ENCODE results near the gene SPI1. TPM values are rescaled to one million over a fixed set of nuclear protein-coding genes. Genes with fewer than 3 reads are reported as not detected.

The SPI1 gene
- polyA plus RNA-seq, 2 of the 4 experiments (the other 2 are of a cell fraction), result 0.14 TPM; not detected in 1

DNA sequence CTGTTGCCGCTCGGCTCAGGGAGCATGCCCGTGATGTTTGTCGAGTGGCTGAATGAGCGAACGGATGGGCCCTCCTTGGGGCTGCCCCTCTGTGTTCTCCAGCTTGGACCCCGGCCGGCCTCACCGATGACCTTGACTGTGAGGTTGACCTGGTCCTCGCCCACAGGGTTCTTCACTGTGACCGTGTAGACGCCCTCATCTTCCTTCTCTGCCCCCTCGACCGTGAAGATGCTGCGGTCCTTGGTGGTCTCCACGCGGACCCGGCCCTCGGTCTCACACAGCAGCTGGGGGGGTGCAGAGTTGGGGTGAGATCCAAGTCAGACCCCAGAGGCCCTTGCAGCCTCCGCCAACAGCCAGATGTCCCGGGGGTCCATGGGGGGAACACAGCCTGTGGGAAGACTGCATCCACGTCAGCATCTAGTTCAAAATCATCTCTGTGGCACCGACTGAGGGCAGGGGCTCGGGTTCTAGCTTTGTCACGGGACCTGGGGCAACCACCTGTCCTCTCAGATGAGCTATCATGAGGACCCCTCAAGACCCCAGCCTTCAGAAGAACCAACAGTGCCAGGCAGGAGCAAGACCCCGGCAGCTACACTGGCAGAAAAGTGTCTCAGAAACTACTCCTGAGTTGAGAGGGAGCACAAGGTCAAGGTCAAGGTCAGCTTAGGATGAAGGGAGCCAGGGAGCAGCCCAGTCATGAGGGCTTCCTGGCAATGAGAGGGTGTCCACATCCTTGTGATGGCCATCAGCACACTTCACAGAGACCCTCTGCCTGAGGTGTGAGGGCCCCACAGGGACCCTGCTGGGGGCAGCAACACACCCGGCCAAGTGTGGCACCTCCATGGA, 39.7 kb downstream of the SPI1 start:
- DNase-seq (ENCODE audit: low read depth in 1 of 2, low spot score in 1 of 2), result no peak
- Histone ChIP-seq H3K4me1 (peaks cover 10% of the 10 kb centered on the region; the same call in 2 of the 3 replicates), H3K4me3 (no peak overlapping the region), H3K4me2 (no peak overlapping the region), H3K9me3 (no peaks in the 10 kb centered on the region), H3K27ac (peak overlapping the region in 1 of 2 experiments; percentile 74; a peak in 3 of 6 replicates)
- no peak for TF ChIP-seq FOXS1 (CRISPR knock-in tag; IDR thresholded peaks at IDR 0.05)
- CTCF ChIA-PET, result interaction anchor here (1.0 to 1.5 kb wide), 3 partner anchors 13 to 81 kb away, joined by 3 to 4 read pairs (median 3); partner anchors contain the start of gene NR1H3
- WGBS (ENCODE audit: missing lambda C conversion rate), result 90% methylated on average over 23 of the region's 27 CpGs
- ATAC-seq, result no peak
- no peak for FAIRE-seq
- POLR2A ChIA-PET, result no interaction called here

DNA sequence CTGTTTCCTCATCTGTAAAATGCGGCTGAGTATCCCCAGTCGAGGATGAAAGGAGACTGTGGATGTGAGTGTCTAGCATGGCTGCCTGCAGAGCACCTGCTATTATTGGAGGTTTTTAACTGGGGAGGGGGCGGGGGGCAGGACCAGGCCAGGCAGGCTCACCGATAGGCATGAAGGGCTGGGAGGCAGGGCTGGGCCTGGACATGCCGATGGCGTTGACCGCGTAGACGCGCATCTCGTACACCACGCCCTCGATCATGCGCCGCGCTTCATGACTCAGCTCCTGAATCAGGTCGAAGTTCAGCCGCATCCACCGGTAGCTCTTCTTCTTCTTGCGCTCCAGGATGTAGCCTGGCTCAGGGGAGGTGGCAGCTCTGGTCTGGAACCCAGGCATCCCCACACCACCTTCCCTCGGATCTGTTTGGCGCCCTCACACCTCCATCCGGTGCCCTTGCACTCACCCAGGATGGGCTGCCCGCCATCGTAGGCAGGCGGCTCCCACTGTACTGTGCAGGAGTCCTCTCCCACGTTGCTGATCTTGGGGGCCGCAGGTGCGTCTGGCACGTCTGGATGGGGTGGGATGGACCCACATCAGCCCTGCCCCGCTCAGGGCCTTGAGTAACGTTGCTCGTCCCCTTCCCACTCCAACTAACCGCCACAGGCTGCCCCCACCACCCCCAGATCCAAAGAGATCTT, 41.0 kb downstream of the SPI1 start:
- Histone ChIP-seq H3K4me1 (peaks cover 10% of the 10 kb centered on the region; the same call in 2 of the 3 replicates), H3K9me3 (no peaks in the 10 kb centered on the region), H3K27ac (peak overlapping the region; percentile 28 to 74), H3K4me2 (peak overlapping the region; percentile 32), H3K4me3 (no peak overlapping the region)
- TF ChIP-seq, protein P1, sequence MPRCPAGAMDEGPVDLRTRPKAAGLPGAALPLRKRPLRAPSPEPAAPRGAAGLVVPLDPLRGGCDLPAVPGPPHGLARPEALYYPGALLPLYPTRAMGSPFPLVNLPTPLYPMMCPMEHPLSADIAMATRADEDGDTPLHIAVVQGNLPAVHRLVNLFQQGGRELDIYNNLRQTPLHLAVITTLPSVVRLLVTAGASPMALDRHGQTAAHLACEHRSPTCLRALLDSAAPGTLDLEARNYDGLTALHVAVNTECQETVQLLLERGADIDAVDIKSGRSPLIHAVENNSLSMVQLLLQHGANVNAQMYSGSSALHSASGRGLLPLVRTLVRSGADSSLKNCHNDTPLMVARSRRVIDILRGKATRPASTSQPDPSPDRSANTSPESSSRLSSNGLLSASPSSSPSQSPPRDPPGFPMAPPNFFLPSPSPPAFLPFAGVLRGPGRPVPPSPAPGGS (IDR thresholded peaks at IDR 0.05), result no peak
- TF ChIP-seq FOSL2 (IDR thresholded peaks at IDR 0.05) (no peak), FOSL2 (CRISPR knock-in tag; IDR thresholded peaks at IDR 0.05) (peak; percentile 35; the same call in 1 of the 2 replicates), RAD21 (conservative IDR thresholded peaks at IDR 0.05 in 1 of 2, IDR thresholded peaks at IDR 0.05 in 1 of 2) (no peak), KDM1A (IDR thresholded peaks at IDR 0.05; ENCODE audit: low read depth) (no peak), CBX8 (IDR thresholded peaks at IDR 0.05) (no peak), HOXB5 (CRISPR knock-in tag; IDR thresholded peaks at IDR 0.05) (no peak), NFE2L2 (conservative IDR thresholded peaks at IDR 0.05; ENCODE audit: low read length) (no peak), RNF2 (IDR thresholded peaks at IDR 0.05; ENCODE audit: borderline replicate concordance, low read depth) (no peak), NR3C1 (IDR thresholded peaks at IDR 0.05) (no peak), HOXA7 (CRISPR knock-in tag; IDR thresholded peaks at IDR 0.05) (no peak), MAFK (IDR thresholded peaks at IDR 0.05; ENCODE audit: partially characterized antibody) (peak; percentile 32)
- TF ChIP-seq, protein P2, sequence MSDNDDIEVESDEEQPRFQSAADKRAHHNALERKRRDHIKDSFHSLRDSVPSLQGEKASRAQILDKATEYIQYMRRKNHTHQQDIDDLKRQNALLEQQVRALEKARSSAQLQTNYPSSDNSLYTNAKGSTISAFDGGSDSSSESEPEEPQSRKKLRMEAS (IDR thresholded peaks at IDR 0.05), result peak; percentile 52
- 66% methylated on average over 33 of the region's 34 CpGs for WGBS (ENCODE audit: missing lambda C conversion rate)
- ATAC-seq (peak; percentile 68 to 82), DNase-seq (ENCODE audit: low read depth in 1 of 2, low spot score in 1 of 2) (peak; percentile 56 to 85), FAIRE-seq (no peak)
- ChIA-PET CTCF (interaction anchor here (0.6 to 2.9 kb wide), 4 partner anchors 16 to 103 kb away, joined by 3 to 9 read pairs (median 4); no protein-coding TSS in a partner anchor), POLR2A (interaction anchor here (1.4 kb wide), 1 partner anchor 17 kb away, joined by 4 read pairs; no protein-coding TSS in a partner anchor)

DNA sequence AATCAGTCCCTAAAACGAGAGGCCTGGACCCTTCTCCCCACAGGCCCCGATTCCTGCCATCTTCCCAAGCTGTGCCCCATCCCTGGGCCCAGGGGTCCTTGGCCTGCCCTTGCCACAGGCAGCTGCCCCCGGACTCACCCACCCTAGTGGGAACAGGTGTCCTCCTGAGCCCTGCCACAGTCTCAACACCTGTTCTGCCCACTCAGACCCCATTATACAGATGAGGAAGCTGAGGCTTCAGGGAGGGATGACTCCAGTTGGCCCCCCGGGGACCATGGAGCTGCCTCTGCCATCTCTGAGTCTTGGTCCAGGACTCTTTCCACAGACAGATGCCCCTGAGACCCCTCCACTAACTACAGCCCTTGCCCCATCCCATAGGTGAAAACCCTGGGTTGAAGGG, 41.8 kb downstream of the SPI1 start:
- WGBS (ENCODE audit: missing lambda C conversion rate), result 73% methylated on average over 4 of the region's 4 CpGs

More for the DNA sequence above, 41.8 kb downstream of the SPI1 start:
- H3K4me1 ChIP-seq, result peaks cover 10% of the 10 kb centered on the region; the same call in 2 of the 3 replicates
- ChIA-PET POLR2A (interaction anchor here (1.4 kb wide), 1 partner anchor 18 kb away, joined by 4 read pairs; no protein-coding TSS in a partner anchor), CTCF (interaction anchor here (0.7 to 2.9 kb wide), 6 partner anchors 10 to 109 kb away, joined by 3 to 9 read pairs (median 4); no protein-coding TSS in a partner anchor)
- no peak overlapping the region for H3K4me2 ChIP-seq
- H3K9me3 ChIP-seq, result no peaks in the 10 kb centered on the region
- no peak for ATAC-seq
- no peak overlapping the region for H3K4me3 ChIP-seq
- no peak for DNase-seq (ENCODE audit: low read depth in 1 of 2, low spot score in 1 of 2)
- FAIRE-seq, result no peak
- H3K27ac ChIP-seq, result peak overlapping the region; percentile 24 to 74
- TF ChIP-seq JUNB (IDR thresholded peaks at IDR 0.05), result no peak
- no peak for TF ChIP-seq CHD4 (IDR thresholded peaks at IDR 0.05; ENCODE audit: borderline replicate concordance)
- no peak for TF ChIP-seq RARB (CRISPR knock-in tag; IDR thresholded peaks at IDR 0.05)
- TF ChIP-seq RAD21 (conservative IDR thresholded peaks at IDR 0.05 in 1 of 2, IDR thresholded peaks at IDR 0.05 in 1 of 2), result no peak
- TF ChIP-seq RFX5 (IDR thresholded peaks at IDR 0.05), result no peak
- TF ChIP-seq KDM1A (IDR thresholded peaks at IDR 0.05; ENCODE audit: low read depth), result no peak
- TF ChIP-seq FOSB (CRISPR knock-in tag; IDR thresholded peaks at IDR 0.05), result no peak
- TF ChIP-seq ZNF302 (CRISPR knock-in tag; IDR thresholded peaks at IDR 0.05), result no peak
- TF ChIP-seq RNF2 (IDR thresholded peaks at IDR 0.05; ENCODE audit: borderline replicate concordance, low read depth), result no peak
- no peak for TF ChIP-seq EHF (CRISPR knock-in tag; IDR thresholded peaks at IDR 0.05)
- no peak for TF ChIP-seq CHD2 (IDR thresholded peaks at IDR 0.05; ENCODE audit: low read length, partially characterized antibody)

Measured in A549 (cell line).